Astrocyte of the cerebellum (primary cell): ENCODE data around the gene ESR2.

ENCODE experiments used
- DNase-seq: peaks from one replicate; pipeline ENCODE4 v3.0.0-alpha.2; 2011; ENCODE audit warnings: low read depth
- H3K4me3 ChIP-seq: 2 replicates; pipeline ENCODE4 v1.5.1; 2011; ENCODE audit warnings: mild to moderate bottlenecking, low read depth, low read length, moderate library complexity
- CTCF ChIP-seq: IDR thresholded peaks from 2 replicates; pipeline ENCODE4 v1.5.1; 2012; ENCODE audit warnings: low read length, low read depth, moderate library complexity, mild to moderate bottlenecking; ENCODE audit errors: missing control alignments
- in situ Hi-C: cut with HindIII; loops from 2 replicates; pipeline ENCODE4 v1.10.0; 2017; ENCODE audit warnings: low sequenced_read_pairs

Gene ESR2

GRCh38 chr14:64147126-64147790 lies 146.9 kb downstream of the ESR2 start:
- in situ Hi-C loops, result no loop called here
- no peak overlapping the region for H3K4me3 ChIP-seq
- DNase-seq, result peak; percentile 22
- TF ChIP-seq CTCF, result no peak

- no peak for DNase-seq
- no peak overlapping the region for H3K4me3 ChIP-seq
- in situ Hi-C loops, result no loop called here
- TF ChIP-seq CTCF, result peak; percentile 12
These were observed 156.4 kb downstream of the ESR2 start for GRCh38 chr14:64137657-64138290.

GRCh38 chr14:64126548-64126947 lies 167.6 kb downstream of the ESR2 start:
- in situ Hi-C loops, result no loop called here
- no peak for TF ChIP-seq CTCF

GRCh38 chr14:64125270-64125669 lies 168.9 kb downstream of the ESR2 start:
- no peak overlapping the region for H3K4me3 ChIP-seq
- no peak for DNase-seq
- no peak for TF ChIP-seq CTCF
- in situ Hi-C loops, result no loop called here

More at GRCh38 chr14:64126548-64126947, 167.6 kb downstream of the ESR2 start:
- no peak for DNase-seq
- no peak overlapping the region for H3K4me3 ChIP-seq

GRCh38 chr14:64123241-64123822 lies 170.8 kb downstream of the ESR2 start:
- no peak for DNase-seq
- in situ Hi-C loops, result no loop called here
- H3K4me3 ChIP-seq, result no peak overlapping the region

GRCh38 chr14:64119980-64120379 lies 174.2 kb downstream of the ESR2 start:
- H3K4me3 ChIP-seq, result no peak overlapping the region
- in situ Hi-C loops, result no loop called here
- TF ChIP-seq CTCF, result no peak
- no peak for DNase-seq

More at GRCh38 chr14:64123241-64123822, 170.8 kb downstream of the ESR2 start:
- TF ChIP-seq CTCF, result no peak
